MCF 10A (cell line): ENCODE measurements around the gene SORBS1. TPM values are rescaled to one million over a fixed set of nuclear protein-coding genes. Genes with fewer than 3 reads are reported as not detected.

ENCODE experiments used
- BruUV-seq: library from RNA; stranded (reverse); fragments of 400-500 nt; replicated peaks from 2 replicates; lab custom pipeline; 2021; lab: Mats Ljungman, UMichigan
- CTCF ChIA-PET: fragments of 300-600 bp; sonication (Branson Sonifier 250); formaldehyde crosslinking; extraction: SDS; loops from one replicate; lab custom pipeline; 2021; ENCODE audit warnings: antibody characterized with exemption, inconsistent platforms; lab: Yijun Ruan, JAX
- POLR2A ChIA-PET: fragments of 300-600, 350-650 bp; sonication (Branson Sonifier 250); formaldehyde crosslinking; extraction: SDS; loops from one replicate; lab custom pipeline; 2020; ENCODE audit warnings: antibody characterized with exemption, inconsistent platforms; lab: Yijun Ruan, JAX
- DNase-seq: peaks from one replicate; pipeline ENCODE4 v3.0.0-alpha.2; 2018; ENCODE audit not compliant: unreplicated experiment
- H3K27ac Mint-ChIP-seq: one replicate; pipeline ENCODE4 v1.8.0; 2022; ENCODE audit warnings: mild to moderate bottlenecking, low read depth, mixed read lengths; ENCODE audit not compliant: unreplicated experiment
- H3K27me3 Mint-ChIP-seq: one replicate; pipeline ENCODE4 v1.8.0; 2022; ENCODE audit warnings: mixed read lengths; ENCODE audit not compliant: insufficient read depth, unreplicated experiment
- H3K36me3 Mint-ChIP-seq: one replicate; pipeline ENCODE4 v1.8.0; 2022; ENCODE audit warnings: mild to moderate bottlenecking, moderate library complexity, mixed read lengths; ENCODE audit not compliant: insufficient read depth, unreplicated experiment
- H3K4me1 Mint-ChIP-seq: one replicate; pipeline ENCODE4 v1.8.0; 2022; ENCODE audit warnings: mixed read lengths; ENCODE audit not compliant: insufficient read depth, unreplicated experiment
- H3K4me3 Mint-ChIP-seq: one replicate; pipeline ENCODE4 v1.8.0; 2022; ENCODE audit warnings: mild to moderate bottlenecking, moderate library complexity, mixed read lengths; ENCODE audit not compliant: unreplicated experiment
- H3K9me3 Mint-ChIP-seq: one replicate; pipeline ENCODE4 v1.8.0; 2022; ENCODE audit warnings: mixed read lengths; ENCODE audit not compliant: unreplicated experiment
- intact Hi-C: fragments of 100-400 bp; cut with micrococcal nuclease; formaldehyde crosslinking; loops from 2 replicates; pipeline ENCODE4 v1.14.1; 2022
- total RNA-seq: library from RNA; stranded (reverse); gene quantifications from 2 replicates; pipeline ENCODE4 v1.2.3, GENCODE V29; 2022
- TF ChIP-seq, protein P1 (sequence below): fragments of 200-600 bp; IDR thresholded peaks from one replicate; pipeline ENCODE4 v1.8.0; 2022; ENCODE audit warnings: antibody characterized with exemption, mild to moderate bottlenecking; ENCODE audit not compliant: unreplicated experiment

The SORBS1 gene
- total RNA-seq, 1 experiment from 2014 or later: 1.0 TPM

DNA sequence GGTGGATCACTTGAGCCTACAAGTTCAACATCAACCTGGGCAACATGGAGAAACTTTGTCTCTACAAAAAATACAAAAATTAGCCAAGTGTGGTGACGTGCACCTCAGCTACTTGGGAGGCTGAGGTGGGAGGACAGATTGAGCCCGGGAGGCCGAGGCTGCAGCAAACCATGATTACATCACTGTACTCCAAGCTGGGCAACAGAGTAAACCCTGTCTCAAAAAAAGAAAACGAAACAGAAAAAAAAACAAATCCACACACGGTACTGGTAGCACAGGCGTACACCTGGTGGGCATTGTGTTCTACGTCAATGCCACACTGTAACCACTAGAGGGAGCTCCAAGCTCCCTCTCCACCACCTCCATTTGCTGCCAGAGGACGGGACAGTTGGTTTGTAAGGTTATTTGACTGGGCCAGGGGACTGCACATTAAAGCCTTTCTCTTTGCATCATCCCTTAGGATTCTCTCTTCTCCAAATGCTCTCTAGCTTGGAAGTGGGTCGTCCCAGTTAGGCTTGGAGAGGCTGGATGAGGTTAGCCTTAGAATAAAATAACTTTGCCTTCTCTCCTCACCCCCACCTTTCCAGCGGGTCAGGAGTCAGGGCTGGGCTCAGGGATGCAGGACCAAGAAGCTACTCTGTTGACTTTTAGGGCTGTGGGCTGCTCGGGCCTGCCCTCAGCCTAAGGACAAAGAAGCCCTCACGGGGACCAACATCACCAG, 130.8 kb downstream of the SORBS1 start:
- H3K27ac Mint-ChIP-seq: no peak overlapping the region
- ChIA-PET POLR2A (interaction anchor here (0.7 to 1.9 kb wide), 3 partner anchors 24 to 132 kb away, joined by 3 to 7 read pairs (median 4); no protein-coding TSS in a partner anchor), CTCF (interaction anchor here (0.6 to 11.3 kb wide), 54 partner anchors 12 to 884 kb away, joined by 3 to 239 read pairs (median 5); no protein-coding TSS in a partner anchor)
- BruUV-seq: no TSS peak
- peak; percentile 73 for DNase-seq
- peaks cover 7% of the 10 kb centered on the region for H3K27me3 Mint-ChIP-seq
- H3K9me3 Mint-ChIP-seq: no peaks in the 10 kb centered on the region
- TF ChIP-seq, protein P1, sequence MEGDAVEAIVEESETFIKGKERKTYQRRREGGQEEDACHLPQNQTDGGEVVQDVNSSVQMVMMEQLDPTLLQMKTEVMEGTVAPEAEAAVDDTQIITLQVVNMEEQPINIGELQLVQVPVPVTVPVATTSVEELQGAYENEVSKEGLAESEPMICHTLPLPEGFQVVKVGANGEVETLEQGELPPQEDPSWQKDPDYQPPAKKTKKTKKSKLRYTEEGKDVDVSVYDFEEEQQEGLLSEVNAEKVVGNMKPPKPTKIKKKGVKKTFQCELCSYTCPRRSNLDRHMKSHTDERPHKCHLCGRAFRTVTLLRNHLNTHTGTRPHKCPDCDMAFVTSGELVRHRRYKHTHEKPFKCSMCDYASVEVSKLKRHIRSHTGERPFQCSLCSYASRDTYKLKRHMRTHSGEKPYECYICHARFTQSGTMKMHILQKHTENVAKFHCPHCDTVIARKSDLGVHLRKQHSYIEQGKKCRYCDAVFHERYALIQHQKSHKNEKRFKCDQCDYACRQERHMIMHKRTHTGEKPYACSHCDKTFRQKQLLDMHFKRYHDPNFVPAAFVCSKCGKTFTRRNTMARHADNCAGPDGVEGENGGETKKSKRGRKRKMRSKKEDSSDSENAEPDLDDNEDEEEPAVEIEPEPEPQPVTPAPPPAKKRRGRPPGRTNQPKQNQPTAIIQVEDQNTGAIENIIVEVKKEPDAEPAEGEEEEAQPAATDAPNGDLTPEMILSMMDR: peak; percentile 89
- H3K36me3 Mint-ChIP-seq: peaks cover 6% of the 10 kb centered on the region
- intact Hi-C loops: loop anchor here (1.0 kb wide), 3 partner anchors 15 to 171 kb away; no protein-coding TSS in a partner anchor
- peaks cover 11% of the 10 kb centered on the region for H3K4me1 Mint-ChIP-seq
- H3K4me3 Mint-ChIP-seq: no peak overlapping the region

DNA sequence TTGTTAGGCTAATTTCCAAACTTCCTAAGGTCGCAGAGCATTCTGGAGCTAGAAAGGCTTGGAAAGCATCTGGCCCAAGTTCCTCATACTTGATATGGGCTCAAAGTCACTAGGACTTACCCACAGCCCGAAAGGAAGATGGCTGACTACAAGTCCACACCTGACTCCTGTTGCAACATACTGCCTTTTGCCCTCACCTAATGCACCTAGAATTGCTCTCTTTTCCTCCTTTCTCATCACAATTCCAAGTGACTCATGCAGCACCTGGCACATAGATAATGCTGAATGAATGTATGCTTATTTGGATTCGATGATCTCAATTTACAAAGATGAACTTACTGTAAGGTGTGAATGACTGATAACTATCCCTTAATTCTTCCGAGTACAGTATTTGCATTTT, 131.5 kb downstream of the SORBS1 start:
- CTCF ChIA-PET: interaction anchor here (0.6 to 11.3 kb wide), 39 partner anchors 11 to 883 kb away, joined by 3 to 239 read pairs (median 5); no protein-coding TSS in a partner anchor
- Mint-ChIP-seq H3K4me3 (no peak overlapping the region), H3K9me3 (no peaks in the 10 kb centered on the region), H3K27ac (no peak overlapping the region), H3K4me1 (peaks cover 11% of the 10 kb centered on the region), H3K36me3 (peaks cover 6% of the 10 kb centered on the region), H3K27me3 (peaks cover 10% of the 10 kb centered on the region)
- BruUV-seq: no TSS peak
- DNase-seq: peak; percentile 85
- POLR2A ChIA-PET: interaction anchor here (0.7 to 1.5 kb wide), 2 partner anchors 133 to 163 kb away, joined by 3 to 4 read pairs; no protein-coding TSS in a partner anchor
- intact Hi-C loops: loop anchor here (1.0 to 10.0 kb wide), 4 partner anchors 16 to 225 kb away; no protein-coding TSS in a partner anchor
- TF ChIP-seq, protein P1: no peak

DNA sequence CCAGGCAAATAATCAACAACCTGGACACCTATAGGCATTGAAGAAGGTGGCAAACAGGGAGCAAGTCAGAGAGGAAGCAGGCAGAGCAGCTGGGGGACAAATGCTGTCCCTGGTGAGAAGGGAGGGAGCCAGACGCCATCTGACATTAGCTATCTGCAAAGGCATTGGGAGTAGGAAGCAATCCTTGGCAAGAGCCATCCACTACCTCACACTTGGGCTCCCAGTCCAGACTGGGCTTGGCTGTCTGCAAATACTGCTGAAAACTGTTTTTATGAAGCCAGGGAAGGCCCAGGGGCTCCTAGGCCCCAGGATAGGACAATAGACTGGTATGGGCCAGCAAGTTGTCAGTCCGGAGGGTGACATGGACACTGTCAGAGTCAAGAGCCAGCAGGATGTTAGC, 132.5 kb downstream of the SORBS1 start:
- H3K4me3 Mint-ChIP-seq: no peak overlapping the region
- no TSS peak for BruUV-seq
- CTCF ChIA-PET: interaction anchor here (0.8 to 11.3 kb wide), 7 partner anchors 10 to 173 kb away, joined by 4 to 239 read pairs (median 52); no protein-coding TSS in a partner anchor
- TF ChIP-seq, protein P1: no peak
- DNase-seq: no peak
- peaks cover 6% of the 10 kb centered on the region for H3K36me3 Mint-ChIP-seq
- H3K9me3 Mint-ChIP-seq: no peaks in the 10 kb centered on the region
- intact Hi-C loops: loop anchor here (10.0 kb wide), 1 partner anchor 224 kb away; no protein-coding TSS in a partner anchor
- H3K27me3 Mint-ChIP-seq: peaks cover 10% of the 10 kb centered on the region
- no peak overlapping the region for H3K27ac Mint-ChIP-seq
- H3K4me1 Mint-ChIP-seq: peaks cover 11% of the 10 kb centered on the region
- POLR2A ChIA-PET: no interaction called here

DNA sequence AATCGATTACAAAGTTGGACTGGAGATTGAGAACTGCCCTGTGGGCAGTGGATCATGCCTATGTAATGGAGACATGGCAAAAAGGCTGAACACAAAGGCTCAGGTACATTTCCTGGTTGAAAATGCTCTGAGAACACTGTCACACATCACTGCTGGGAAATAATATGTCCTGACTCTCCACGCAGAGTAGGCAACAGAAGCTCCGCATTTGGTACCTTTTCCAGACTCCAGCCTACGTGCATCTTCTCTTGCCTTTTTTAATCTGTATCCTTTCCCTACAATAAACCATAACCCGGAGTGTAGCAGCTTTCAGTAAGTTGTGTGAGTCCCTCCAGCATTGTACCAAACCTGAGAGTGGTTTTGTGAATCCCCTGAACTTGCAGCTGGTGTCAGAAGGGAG, 134.7 kb downstream of the SORBS1 start:
- TF ChIP-seq, protein P1: no peak
- H3K27ac Mint-ChIP-seq: no peak overlapping the region
- H3K27me3 Mint-ChIP-seq: peaks cover 10% of the 10 kb centered on the region
- DNase-seq: no peak
- CTCF ChIA-PET: interaction anchor here (0.6 to 11.3 kb wide), 8 partner anchors 19 to 218 kb away, joined by 3 to 185 read pairs (median 6); no protein-coding TSS in a partner anchor
- POLR2A ChIA-PET: interaction anchor here (0.6 to 1.3 kb wide), 3 partner anchors 13 to 110 kb away, joined by 3 read pairs; no protein-coding TSS in a partner anchor
- BruUV-seq: no TSS peak
- intact Hi-C loops: loop anchor here (10.0 kb wide), 1 partner anchor 222 kb away; no protein-coding TSS in a partner anchor
- H3K4me1 Mint-ChIP-seq: peaks cover 7% of the 10 kb centered on the region
- no peaks in the 10 kb centered on the region for H3K9me3 Mint-ChIP-seq
- no peak overlapping the region for H3K4me3 Mint-ChIP-seq
- H3K36me3 Mint-ChIP-seq: peaks cover 6% of the 10 kb centered on the region
